B cell (primary cell): ENCODE measurements around the gene TBCCD1.

Source experiments
- EZH2 ChIP-seq: IDR thresholded peaks from 2 replicates; pipeline ENCODE4 v1.6.1; 2012; ENCODE audit warnings: borderline replicate concordance, low read depth, mild to moderate bottlenecking, moderate library complexity, low read length; ENCODE audit not compliant: insufficient read depth, poor library complexity, severe bottlenecking
- TF ChIP-seq, protein P1 (sequence below): fragments of 200-600 bp; IDR thresholded peaks from one replicate; pipeline ENCODE4 v1.8.0; 2022; ENCODE audit warnings: antibody characterized with exemption, mild to moderate bottlenecking

DNA sequence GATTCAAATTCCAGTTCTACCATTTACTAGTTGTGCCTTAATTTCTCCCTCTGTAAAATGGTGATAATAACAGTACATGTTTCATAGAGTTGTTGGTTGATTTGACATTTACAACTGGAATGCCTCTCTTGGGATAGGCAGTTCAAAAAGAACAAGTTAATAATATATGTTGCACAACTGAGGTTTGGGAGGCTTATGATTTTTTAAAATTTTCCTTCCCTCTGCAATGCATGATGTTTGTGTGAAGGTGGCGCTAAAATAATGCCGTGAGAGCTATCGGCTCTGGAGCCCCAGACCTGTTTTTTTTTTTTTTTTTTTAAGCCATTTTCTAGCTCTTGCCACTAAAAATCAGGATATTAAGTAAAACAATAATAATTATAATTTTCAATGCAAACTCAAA lies 22.0 kb upstream of the TBCCD1 start:
- TF ChIP-seq, protein P1, sequence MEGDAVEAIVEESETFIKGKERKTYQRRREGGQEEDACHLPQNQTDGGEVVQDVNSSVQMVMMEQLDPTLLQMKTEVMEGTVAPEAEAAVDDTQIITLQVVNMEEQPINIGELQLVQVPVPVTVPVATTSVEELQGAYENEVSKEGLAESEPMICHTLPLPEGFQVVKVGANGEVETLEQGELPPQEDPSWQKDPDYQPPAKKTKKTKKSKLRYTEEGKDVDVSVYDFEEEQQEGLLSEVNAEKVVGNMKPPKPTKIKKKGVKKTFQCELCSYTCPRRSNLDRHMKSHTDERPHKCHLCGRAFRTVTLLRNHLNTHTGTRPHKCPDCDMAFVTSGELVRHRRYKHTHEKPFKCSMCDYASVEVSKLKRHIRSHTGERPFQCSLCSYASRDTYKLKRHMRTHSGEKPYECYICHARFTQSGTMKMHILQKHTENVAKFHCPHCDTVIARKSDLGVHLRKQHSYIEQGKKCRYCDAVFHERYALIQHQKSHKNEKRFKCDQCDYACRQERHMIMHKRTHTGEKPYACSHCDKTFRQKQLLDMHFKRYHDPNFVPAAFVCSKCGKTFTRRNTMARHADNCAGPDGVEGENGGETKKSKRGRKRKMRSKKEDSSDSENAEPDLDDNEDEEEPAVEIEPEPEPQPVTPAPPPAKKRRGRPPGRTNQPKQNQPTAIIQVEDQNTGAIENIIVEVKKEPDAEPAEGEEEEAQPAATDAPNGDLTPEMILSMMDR, result no peak
- TF ChIP-seq EZH2, result no peak
